H9 (cell line): ENCODE measurements around the gene ZNF878. TPM values are rescaled to one million over a fixed set of nuclear protein-coding genes. Genes with fewer than 3 reads are reported as not detected.

Experiments used
- DNase-seq: peaks from one replicate; pipeline ENCODE4 v3.0.0-alpha.2; 2017
- H2AFZ ChIP-seq: one replicate; pipeline ENCODE4 v1.6.1; 2013; ENCODE audit warnings: mild to moderate bottlenecking, low read length, control low read depth, moderate library complexity
- H2AK5ac ChIP-seq: 2 replicates; pipeline ENCODE4 v1.6.1; 2013; ENCODE audit warnings: low read length, control low read depth, mixed read lengths; ENCODE audit not compliant: insufficient read length
- H2BK120ac ChIP-seq: one replicate; pipeline ENCODE4 v1.6.1; 2013; ENCODE audit warnings: low read depth, mild to moderate bottlenecking, low read length, control low read depth, inconsistent platforms; ENCODE audit not compliant: poor library complexity, severe bottlenecking
- H2BK12ac ChIP-seq: 2 replicates; pipeline ENCODE4 v1.6.1; 2013; ENCODE audit warnings: low read length, control low read depth, mixed read lengths, low read depth; ENCODE audit not compliant: insufficient read length
- H2BK15ac ChIP-seq: 2 replicates; pipeline ENCODE4 v1.6.1; 2013; ENCODE audit warnings: low read depth, low read length, control low read depth
- H2BK20ac ChIP-seq: one replicate; pipeline ENCODE4 v1.6.1; 2013; ENCODE audit warnings: low read depth, mild to moderate bottlenecking, low read length, control low read depth, inconsistent platforms; ENCODE audit not compliant: poor library complexity, severe bottlenecking
- H2BK5ac ChIP-seq: 2 replicates; pipeline ENCODE4 v1.6.1; 2013; ENCODE audit warnings: low read length, control low read depth, mixed read lengths; ENCODE audit not compliant: insufficient read length
- H3K14ac ChIP-seq: 2 replicates; pipeline ENCODE4 v1.6.1; 2013; ENCODE audit warnings: low read length, control low read depth; ENCODE audit not compliant: insufficient read depth
- H3K18ac ChIP-seq: 2 replicates; pipeline ENCODE4 v1.6.1; 2013; ENCODE audit warnings: low read depth, mild to moderate bottlenecking, mixed read lengths, low read length, control low read depth; ENCODE audit not compliant: insufficient read length
- H3K23ac ChIP-seq: 2 replicates; pipeline ENCODE4 v1.6.1; 2013; ENCODE audit warnings: low read length, control low read depth, mixed read lengths, low read depth; ENCODE audit not compliant: insufficient read length
- H3K23me2 ChIP-seq: 2 replicates; pipeline ENCODE4 v1.6.1; 2013; ENCODE audit warnings: low read depth, mild to moderate bottlenecking, mixed read lengths, low read length, control low read depth; ENCODE audit not compliant: insufficient read length, poor library complexity, severe bottlenecking
- H3K27ac ChIP-seq: 2 replicates; pipeline ENCODE4 v1.5.1; 2013; ENCODE audit warnings: low read length, control low read depth, mixed read lengths, low read depth; ENCODE audit not compliant: insufficient read length
- H3K27me3 ChIP-seq: 2 replicates; pipeline ENCODE4 v1.6.1; 2013; ENCODE audit warnings: low read length, control low read depth, inconsistent platforms; ENCODE audit not compliant: insufficient read depth
- H3K4ac ChIP-seq: 2 replicates; pipeline ENCODE4 v1.6.1; 2013; ENCODE audit warnings: low read depth, mild to moderate bottlenecking, control low read depth, inconsistent platforms, low read length, moderate library complexity
- H3K4me1 ChIP-seq: 2 replicates; pipeline ENCODE4 v1.6.1; 2013; ENCODE audit warnings: low read length, control low read depth, inconsistent platforms; ENCODE audit not compliant: insufficient read depth
- H3K4me2 ChIP-seq: 2 replicates; pipeline ENCODE4 v1.6.1; 2013; ENCODE audit warnings: low read length, control low read depth, mixed read lengths; ENCODE audit not compliant: insufficient read length, insufficient read depth
- H3K56ac ChIP-seq: 2 replicates; pipeline ENCODE4 v1.6.1; 2013; ENCODE audit warnings: low read depth, mild to moderate bottlenecking, mixed read lengths, low read length, control low read depth; ENCODE audit not compliant: insufficient read length
- H3K79me1 ChIP-seq: 2 replicates; pipeline ENCODE4 v1.6.1; 2013; ENCODE audit warnings: low read depth, mild to moderate bottlenecking, moderate library complexity, low read length, control low read depth, inconsistent platforms; ENCODE audit not compliant: insufficient read depth, poor library complexity, severe bottlenecking
- H3K79me2 ChIP-seq: 2 replicates; pipeline ENCODE4 v1.6.1; 2013; ENCODE audit warnings: low read length, control low read depth, inconsistent platforms; ENCODE audit not compliant: insufficient read depth
- H3K9ac ChIP-seq: 2 replicates; pipeline ENCODE4 v1.6.1; 2013; ENCODE audit warnings: low read length, control low read depth, mixed read lengths; ENCODE audit not compliant: insufficient read length; ENCODE audit errors: extremely low read depth
- H3K9me3 ChIP-seq: one replicate; pipeline ENCODE4 v1.6.1; 2013; ENCODE audit warnings: low read depth, low read length, inconsistent platforms; ENCODE audit not compliant: control insufficient read depth
- H3T11ph ChIP-seq: one replicate; pipeline ENCODE4 v1.6.1; 2013; ENCODE audit warnings: mild to moderate bottlenecking, low read length, control low read depth, inconsistent platforms
- H4K20me1 ChIP-seq: one replicate; pipeline ENCODE4 v1.6.1; 2013; ENCODE audit not compliant: control insufficient read depth, insufficient read length, insufficient read depth
- H4K5ac ChIP-seq: 2 replicates; pipeline ENCODE4 v1.6.1; 2013; ENCODE audit warnings: low read depth, mild to moderate bottlenecking, mixed read lengths, low read length, control low read depth; ENCODE audit not compliant: insufficient read length
- H4K8ac ChIP-seq: replicated peaks from 2 replicates; pipeline ENCODE4 v1.6.1; 2013; ENCODE audit warnings: low read length, control low read depth, mixed read lengths, low read depth; ENCODE audit not compliant: insufficient read length
- H4K91ac ChIP-seq: 2 replicates; pipeline ENCODE4 v1.6.1; 2013; ENCODE audit warnings: low read depth, mild to moderate bottlenecking, moderate library complexity, mixed read lengths, low read length, control low read depth; ENCODE audit not compliant: insufficient read length
- H3K27ac Mint-ChIP-seq, 3 experiments: 2 replicates in 2 of 3; 3 replicates in 1 of 3; pipeline ENCODE4 v1.8.0; 2020 to 2021; ENCODE audit warnings: mixed read lengths in 3 of 3, mild to moderate bottlenecking in 1 of 3, moderate library complexity in 1 of 3
- H3K27me3 Mint-ChIP-seq: 2 replicates; pipeline ENCODE4 v1.8.0; 2021; ENCODE audit warnings: low read depth, mild to moderate bottlenecking, moderate library complexity, mixed read lengths
- H3K36me3 Mint-ChIP-seq, 3 experiments: 2 replicates in 2 of 3; 3 replicates in 1 of 3; pipeline ENCODE4 v1.8.0; 2020 to 2021; ENCODE audit warnings: low read depth in 3 of 3, mixed read lengths in 3 of 3; ENCODE audit not compliant: insufficient read depth in 1 of 3
- H3K4me1 Mint-ChIP-seq, 2 experiments: 2 replicates each; pipeline ENCODE4 v1.8.0; 2020; ENCODE audit warnings: mixed read lengths in 2 of 2
- H3K4me3 Mint-ChIP-seq, 2 experiments: 2 replicates in 1 of 2; 3 replicates in 1 of 2; pipeline ENCODE4 v1.8.0; 2020 to 2021; ENCODE audit warnings: mild to moderate bottlenecking in 2 of 2, mixed read lengths in 2 of 2, moderate library complexity in 1 of 2
- H3K9me3 Mint-ChIP-seq, 2 experiments: 2 replicates in 1 of 2; 3 replicates in 1 of 2; pipeline ENCODE4 v1.8.0; 2020; ENCODE audit warnings: mild to moderate bottlenecking in 2 of 2, mixed read lengths in 2 of 2, moderate library complexity in 1 of 2
- WGBS: extraction: QIAGEN DNeasy Blood & Tissue Kit; methylation state at CpG from one replicate; pipeline ENCODE4 v1.1.7; 2013; ENCODE audit warnings: missing lambda C conversion rate, low lambda C conversion rate, mixed read lengths; ENCODE audit not compliant: insufficient read length; ENCODE audit errors: extremely low coverage; 5-methylcytosine and 5-hydroxymethylcytosine counted together
- total RNA-seq: library from RNA; stranded (reverse); gene quantifications from 2 replicates; pipeline ENCODE4 v1.2.1, GENCODE V29; 2021
- TF ChIP-seq, protein P1 (sequence below): fragments of 200-600 bp; sonication (generic); conservative IDR thresholded peaks from 3 replicates; pipeline ENCODE4 v1.8.0; 2021; ENCODE audit warnings: antibody characterized with exemption, mild to moderate bottlenecking

Gene ZNF878
- total RNA-seq, 1 experiment from 2014 or later = 5.4 TPM

DNA sequence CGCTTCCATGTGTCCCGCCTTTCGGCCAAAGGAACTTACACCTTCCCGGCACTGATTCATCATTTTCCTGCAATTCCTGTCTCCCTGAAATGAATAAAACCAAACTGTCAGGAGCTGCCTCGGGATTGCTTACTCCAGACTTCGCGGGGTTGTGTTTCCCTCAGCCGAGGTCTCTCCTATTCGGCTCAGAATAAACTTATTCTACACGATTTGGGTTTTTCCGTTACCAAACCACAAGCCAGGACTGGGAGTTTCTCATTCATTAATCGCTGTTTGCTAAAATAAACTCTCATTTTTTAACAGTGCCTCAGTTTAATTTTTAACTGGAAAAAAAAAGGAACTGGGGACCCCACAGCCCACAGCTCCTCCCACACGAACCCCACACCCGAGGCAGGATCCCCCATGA, 667 bp downstream of the ZNF878 start:
- H3K79me1 ChIP-seq = peaks cover under 1% of the 10 kb centered on the region
- Mint-ChIP-seq H3K27ac (no peak overlapping the region; a peak in 2 of 7 replicates), H3K27me3 (peaks cover 24% of the 10 kb centered on the region), H3K4me1 (peaks cover 17 to 21% of the 10 kb centered on the region in 2 experiments), H3K4me3 (peak overlapping the region; percentile 85 to 87), H3K9me3 (peaks cover 13 to 33% of the 10 kb centered on the region in 2 experiments), H3K36me3 (peaks cover 9 to 18% (median 11%) of the 10 kb centered on the region in 3 experiments)
- peak overlapping the region; percentile 83 for H3K4me2 ChIP-seq
- no peak overlapping the region for H3T11ph ChIP-seq
- H4K8ac ChIP-seq = no peak overlapping the region
- H3K9ac ChIP-seq = peak overlapping the region; percentile 56
- H3K27me3 ChIP-seq = no peaks in the 10 kb centered on the region
- no peak overlapping the region for H4K5ac ChIP-seq
- no peaks in the 10 kb centered on the region for H3K4me1 ChIP-seq
- H3K18ac ChIP-seq = no peak overlapping the region
- no peak overlapping the region for H3K14ac ChIP-seq
- no peaks in the 10 kb centered on the region for H4K20me1 ChIP-seq
- H2AK5ac ChIP-seq = no peak overlapping the region
- H2AFZ ChIP-seq = no peak overlapping the region
- peaks cover 8% of the 10 kb centered on the region for H3K9me3 ChIP-seq
- no peak overlapping the region for H2BK5ac ChIP-seq
- no peak for DNase-seq
- no peak overlapping the region for H2BK20ac ChIP-seq
- peaks cover 9% of the 10 kb centered on the region for H3K23me2 ChIP-seq
- no peak overlapping the region for H2BK120ac ChIP-seq
- H3K4ac ChIP-seq = no peak overlapping the region
- TF ChIP-seq, protein P1, sequence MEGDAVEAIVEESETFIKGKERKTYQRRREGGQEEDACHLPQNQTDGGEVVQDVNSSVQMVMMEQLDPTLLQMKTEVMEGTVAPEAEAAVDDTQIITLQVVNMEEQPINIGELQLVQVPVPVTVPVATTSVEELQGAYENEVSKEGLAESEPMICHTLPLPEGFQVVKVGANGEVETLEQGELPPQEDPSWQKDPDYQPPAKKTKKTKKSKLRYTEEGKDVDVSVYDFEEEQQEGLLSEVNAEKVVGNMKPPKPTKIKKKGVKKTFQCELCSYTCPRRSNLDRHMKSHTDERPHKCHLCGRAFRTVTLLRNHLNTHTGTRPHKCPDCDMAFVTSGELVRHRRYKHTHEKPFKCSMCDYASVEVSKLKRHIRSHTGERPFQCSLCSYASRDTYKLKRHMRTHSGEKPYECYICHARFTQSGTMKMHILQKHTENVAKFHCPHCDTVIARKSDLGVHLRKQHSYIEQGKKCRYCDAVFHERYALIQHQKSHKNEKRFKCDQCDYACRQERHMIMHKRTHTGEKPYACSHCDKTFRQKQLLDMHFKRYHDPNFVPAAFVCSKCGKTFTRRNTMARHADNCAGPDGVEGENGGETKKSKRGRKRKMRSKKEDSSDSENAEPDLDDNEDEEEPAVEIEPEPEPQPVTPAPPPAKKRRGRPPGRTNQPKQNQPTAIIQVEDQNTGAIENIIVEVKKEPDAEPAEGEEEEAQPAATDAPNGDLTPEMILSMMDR = no peak
- H3K23ac ChIP-seq = no peak overlapping the region
- no peak overlapping the region for H4K91ac ChIP-seq
- no peak overlapping the region for H2BK15ac ChIP-seq
- no peak overlapping the region for H2BK12ac ChIP-seq
- WGBS = no CpG with 5 or more reads among the region's 14 CpGs
- no peaks in the 10 kb centered on the region; the same call in 1 of the 2 replicates for H3K79me2 ChIP-seq
- no peak overlapping the region for H3K27ac ChIP-seq
- H3K56ac ChIP-seq = no peak overlapping the region
